Spleen (tissue), 7 donors: ENCODE data around the gene LCN10.

Experiments used
- POLR2A ChIP-seq, 3 donors: fragments of 450-650 bp; IDR thresholded peaks; one replicate each; pipeline ENCODE4 v1.5.1; 2017; ENCODE audit warnings: antibody characterized with exemption in 3 of 3, mild to moderate bottlenecking in 1 of 3
- POLR2AphosphoS5 ChIP-seq, 3 donors: sonication (generic); formaldehyde crosslinking; IDR thresholded peaks; one replicate each; pipeline ENCODE4 v1.5.1; 2017; ENCODE audit warnings: antibody characterized with exemption in 3 of 3
- TF ChIP-seq, protein P1 (sequence below), 11 experiments: fragments of 200-600 bp in 7 of 11; fragments of 450-650 bp in 4 of 11; sonication (generic) in 4 of 11; IDR thresholded peaks in 8 of 11; conservative IDR thresholded peaks in 3 of 11; 1 replicate in 7 of 11; 2 replicates in 4 of 11; pipeline versions ENCODE4 v1.4.0 to v1.8.0; 2016 to 2021; ENCODE audit warnings: antibody characterized with exemption in 11 of 11, inconsistent platforms in 4 of 11, mild to moderate bottlenecking in 1 of 11
- donor health status: DM: no; HTN: no; CAD: no; lungs with moderate emphysema.
- donor health status: DM: no; HTN: no; CAD: no.
- donor health status: DM: no; HTN: no; CAD: no.

DNA sequence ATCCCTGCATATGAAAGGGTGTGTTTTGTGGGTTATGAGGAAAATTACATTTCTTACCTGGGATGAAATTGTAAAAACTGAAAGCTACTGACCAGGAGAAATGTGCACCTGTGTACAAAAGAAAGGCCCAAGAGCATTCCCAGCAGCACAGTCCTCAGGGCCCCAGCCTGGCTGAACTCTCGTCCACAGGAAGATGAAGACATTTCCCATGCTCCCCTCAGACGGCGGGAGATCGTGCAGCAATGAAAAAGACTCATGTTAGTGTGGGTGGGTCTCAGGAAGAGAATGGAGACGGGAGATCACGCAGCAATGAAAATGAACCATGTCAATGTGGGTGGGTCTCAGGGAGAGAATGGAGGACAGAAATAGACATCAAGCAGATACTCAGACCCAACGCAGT is 34.2 kb upstream of the LCN10 start:
- TF ChIP-seq, protein P1, sequence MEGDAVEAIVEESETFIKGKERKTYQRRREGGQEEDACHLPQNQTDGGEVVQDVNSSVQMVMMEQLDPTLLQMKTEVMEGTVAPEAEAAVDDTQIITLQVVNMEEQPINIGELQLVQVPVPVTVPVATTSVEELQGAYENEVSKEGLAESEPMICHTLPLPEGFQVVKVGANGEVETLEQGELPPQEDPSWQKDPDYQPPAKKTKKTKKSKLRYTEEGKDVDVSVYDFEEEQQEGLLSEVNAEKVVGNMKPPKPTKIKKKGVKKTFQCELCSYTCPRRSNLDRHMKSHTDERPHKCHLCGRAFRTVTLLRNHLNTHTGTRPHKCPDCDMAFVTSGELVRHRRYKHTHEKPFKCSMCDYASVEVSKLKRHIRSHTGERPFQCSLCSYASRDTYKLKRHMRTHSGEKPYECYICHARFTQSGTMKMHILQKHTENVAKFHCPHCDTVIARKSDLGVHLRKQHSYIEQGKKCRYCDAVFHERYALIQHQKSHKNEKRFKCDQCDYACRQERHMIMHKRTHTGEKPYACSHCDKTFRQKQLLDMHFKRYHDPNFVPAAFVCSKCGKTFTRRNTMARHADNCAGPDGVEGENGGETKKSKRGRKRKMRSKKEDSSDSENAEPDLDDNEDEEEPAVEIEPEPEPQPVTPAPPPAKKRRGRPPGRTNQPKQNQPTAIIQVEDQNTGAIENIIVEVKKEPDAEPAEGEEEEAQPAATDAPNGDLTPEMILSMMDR (IDR thresholded peaks at IDR 0.05 in 8 of 11, conservative IDR thresholded peaks at IDR 0.05 in 3 of 11) = no peak
- no peak for TF ChIP-seq POLR2A (IDR thresholded peaks at IDR 0.05)
- TF ChIP-seq POLR2AphosphoS5 (IDR thresholded peaks at IDR 0.05) = no peak
